Medulla oblongata (tissue), 1 donor: ENCODE measurements around the gene CAMKK1.

ENCODE experiments used
- DNase-seq: peaks from one replicate; pipeline ENCODE4 v3.0.0-alpha.2; 2015; ENCODE audit errors: extremely low spot score

CAMKK1 gene

DNA sequence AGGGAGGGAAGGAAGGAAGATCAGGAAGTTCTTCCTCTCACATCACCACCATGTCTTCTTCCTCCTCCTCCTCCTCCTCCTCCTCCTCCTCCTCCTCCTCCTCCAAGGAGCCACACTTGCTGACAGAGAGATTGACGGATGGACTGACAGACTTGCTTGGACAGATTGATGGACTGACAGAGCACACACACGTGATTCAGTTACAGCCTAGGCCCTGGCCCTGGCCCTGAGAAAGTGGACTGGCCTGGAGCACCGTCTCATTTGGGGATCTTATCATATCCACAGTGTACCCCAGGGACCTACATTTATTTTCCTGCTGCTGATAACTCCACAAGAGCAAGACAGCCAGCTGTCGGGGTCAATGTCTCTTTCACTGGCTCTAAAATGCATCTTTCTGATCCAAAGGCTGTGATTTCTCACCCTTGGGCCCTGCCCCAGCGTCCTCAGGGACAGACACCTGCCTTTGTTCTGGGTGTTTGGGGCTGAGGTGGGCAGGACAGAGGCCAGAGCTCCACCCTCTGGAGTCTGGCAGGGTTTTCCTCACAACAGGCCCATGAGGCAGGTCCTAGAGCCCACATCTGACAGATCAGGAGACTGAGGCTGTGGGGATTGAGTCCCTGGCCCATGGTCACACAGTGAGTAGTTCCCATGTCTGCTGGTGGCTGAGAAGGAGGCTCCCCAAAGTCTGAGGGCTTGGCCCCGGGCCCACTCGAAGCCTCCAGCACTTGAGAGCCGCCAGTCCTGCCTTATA lies 25.7 kb upstream of the CAMKK1 start:
- DNase-seq, result no peak

DNA sequence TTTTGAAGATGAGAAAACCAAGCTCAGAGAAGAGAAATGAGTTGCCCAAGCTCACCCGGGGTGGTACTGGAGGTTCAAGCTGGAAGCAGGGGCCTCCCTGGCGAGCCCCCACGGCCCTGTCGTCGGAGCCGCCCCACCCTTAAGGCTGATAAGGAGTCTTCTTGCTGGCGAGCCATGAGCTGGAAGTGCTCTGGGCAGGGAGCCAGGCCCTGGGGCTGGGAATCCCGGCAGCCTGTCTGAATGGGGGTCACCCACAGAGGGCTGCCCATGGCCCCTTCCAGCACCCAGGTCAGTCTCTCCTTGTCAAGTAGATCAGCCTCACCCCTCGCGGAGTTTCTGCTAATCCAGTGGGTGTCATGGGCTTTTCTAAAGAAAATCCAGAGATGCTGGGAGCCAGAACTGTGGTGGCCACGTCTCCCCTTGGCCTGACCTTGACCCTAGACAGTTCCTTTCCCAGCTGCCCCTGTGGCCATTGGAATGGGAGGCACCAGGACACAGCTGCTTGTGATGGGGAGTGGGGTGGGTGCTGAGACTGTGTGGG lies 24.6 kb upstream of the CAMKK1 start:
- no peak for DNase-seq

- DNase-seq, result no peak
Observed at GRCh38 chr17:3916825-3917224, 24.0 kb upstream of the CAMKK1 start.

DNA sequence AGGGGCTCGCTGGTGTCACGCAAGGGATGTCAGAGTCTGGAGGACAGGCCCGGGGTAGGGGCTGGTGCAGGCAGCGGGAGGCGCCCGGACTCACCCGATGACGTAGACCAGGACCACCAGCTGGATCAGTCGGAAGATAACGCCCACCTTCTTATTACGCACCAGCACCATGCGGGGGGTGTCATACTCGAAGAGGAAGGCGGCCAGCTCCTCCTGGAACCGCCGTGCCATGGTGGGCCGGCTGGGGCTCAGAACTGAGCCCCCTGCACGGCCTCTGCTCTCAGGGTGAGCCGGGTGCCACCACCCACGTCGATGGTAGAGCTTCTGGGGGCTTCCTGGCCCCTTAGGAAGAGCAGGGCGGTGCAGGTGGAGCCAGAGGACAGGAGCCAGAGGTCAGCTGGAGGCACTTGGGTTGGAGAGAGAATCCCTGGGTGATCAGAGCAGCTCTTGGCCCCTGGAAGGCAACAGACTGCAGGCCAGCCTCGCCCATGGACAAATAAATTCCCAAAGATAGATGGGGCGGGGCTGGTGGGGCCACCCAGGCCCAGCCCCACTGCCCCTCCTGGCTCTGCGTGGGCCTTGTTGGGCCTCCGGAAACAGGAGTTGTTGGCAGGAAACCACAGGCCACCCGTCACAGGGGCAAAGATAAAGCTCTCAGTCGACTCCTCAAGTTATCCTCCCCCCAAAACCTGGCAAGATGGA lies 23.3 kb upstream of the CAMKK1 start, which contains the start of gene P2RX1:
Gene P2RX1, minus strand, starts transcription at position 471 of the 702 bp plus-strand sequence. Its CDS starts 240 bp downstream, at position 231.
- DNase-seq, result peak; percentile 47

- DNase-seq, result no peak
Observed at GRCh38 chr17:3915581-3915994, 22.7 kb upstream of the CAMKK1 start.

GRCh38 chr17:3914312-3914670 lies 21.4 kb upstream of the CAMKK1 start:
- no peak for DNase-seq

- peak; percentile 79 for DNase-seq
Observed at GRCh38 chr17:3913531-3914311, 20.9 kb upstream of the CAMKK1 start.

DNA sequence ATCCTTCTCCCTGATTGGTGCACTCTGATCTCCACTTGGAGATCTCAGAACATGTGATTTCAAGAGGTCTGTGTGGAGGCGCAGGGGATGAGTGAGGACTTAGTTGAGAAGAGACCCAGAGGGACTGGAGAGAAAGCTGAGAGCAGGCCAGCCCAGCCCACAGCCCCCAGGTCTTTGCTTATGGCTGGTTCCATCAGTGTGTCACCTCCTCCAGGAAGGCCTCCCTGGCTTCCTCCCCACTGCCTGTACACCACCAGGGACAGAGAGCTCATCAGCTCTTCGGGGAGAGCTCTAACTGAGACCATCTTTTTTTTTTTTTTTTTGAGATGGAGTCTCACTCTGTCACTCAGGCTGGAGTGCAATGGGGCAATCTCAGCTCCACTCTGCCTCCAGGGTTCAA lies 20.0 kb upstream of the CAMKK1 start:
- DNase-seq, result no peak

- DNase-seq, result peak; percentile 20
Observed at GRCh38 chr17:3911271-3912053, 18.6 kb upstream of the CAMKK1 start.

DNA sequence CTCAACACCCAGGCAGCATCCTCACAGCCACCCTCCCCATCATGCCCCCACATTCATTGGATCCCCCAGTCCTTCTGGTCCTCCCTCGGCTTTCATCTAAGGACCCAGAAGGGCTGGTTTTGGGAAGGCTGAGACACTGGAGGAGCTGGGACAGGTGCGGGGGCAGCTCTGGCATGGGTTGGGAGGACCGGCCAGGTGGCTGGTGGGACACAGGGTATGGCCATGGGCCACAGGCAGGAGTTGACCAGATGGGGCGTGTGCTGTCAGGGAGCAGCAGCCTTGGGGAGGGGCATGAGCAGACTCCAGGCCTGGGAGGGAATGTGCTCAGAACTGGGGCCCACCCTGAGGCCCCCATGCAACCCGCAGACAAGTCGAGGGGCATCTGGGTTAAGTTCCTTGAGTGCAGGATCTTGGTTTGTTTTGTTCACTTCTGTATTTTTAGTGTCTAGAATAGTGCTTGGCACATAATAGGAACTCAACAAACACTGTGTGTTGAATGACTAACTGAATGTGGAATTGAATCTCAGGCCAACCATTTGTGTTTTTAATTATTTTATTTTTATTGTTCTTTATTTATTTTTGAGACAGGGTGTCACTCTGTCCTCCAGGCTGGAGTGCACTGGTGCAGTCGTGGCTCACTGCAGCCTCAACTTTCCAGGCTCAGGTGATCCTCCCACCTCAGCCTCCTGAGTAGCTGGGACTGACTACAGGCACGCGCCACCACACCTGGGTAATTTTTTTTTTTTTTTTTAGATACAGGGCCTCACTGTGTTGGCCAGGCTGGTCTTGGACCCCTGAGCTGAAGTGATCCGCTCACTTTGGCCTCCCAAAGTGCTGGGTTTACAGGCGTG lies 17.8 kb upstream of the CAMKK1 start:
- no peak for DNase-seq

- DNase-seq, result no peak
Observed at GRCh38 chr17:3909257-3909656, 16.4 kb upstream of the CAMKK1 start.

GRCh38 chr17:3907483-3908216 lies 14.8 kb upstream of the CAMKK1 start:
- no peak for DNase-seq

DNA sequence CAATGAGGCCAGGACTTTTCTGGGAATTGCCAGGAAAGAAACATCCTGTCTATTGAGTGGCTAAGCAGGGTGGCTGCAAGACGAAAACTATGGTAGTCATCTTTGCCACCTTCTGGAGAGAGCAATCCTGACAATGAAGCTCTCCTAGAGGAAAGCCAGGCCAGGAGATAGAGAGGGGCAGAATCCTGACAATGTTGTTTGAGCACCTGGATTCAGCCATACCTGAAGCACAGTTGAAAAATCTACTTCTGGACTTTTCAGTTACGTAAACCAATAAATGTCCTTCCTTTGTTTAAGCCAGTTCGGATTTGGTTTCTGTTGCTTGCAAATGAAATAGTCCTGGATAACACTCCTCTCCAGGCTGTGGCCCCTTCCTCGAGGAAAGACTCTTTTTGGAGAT lies 14.0 kb upstream of the CAMKK1 start:
- DNase-seq, result no peak

DNA sequence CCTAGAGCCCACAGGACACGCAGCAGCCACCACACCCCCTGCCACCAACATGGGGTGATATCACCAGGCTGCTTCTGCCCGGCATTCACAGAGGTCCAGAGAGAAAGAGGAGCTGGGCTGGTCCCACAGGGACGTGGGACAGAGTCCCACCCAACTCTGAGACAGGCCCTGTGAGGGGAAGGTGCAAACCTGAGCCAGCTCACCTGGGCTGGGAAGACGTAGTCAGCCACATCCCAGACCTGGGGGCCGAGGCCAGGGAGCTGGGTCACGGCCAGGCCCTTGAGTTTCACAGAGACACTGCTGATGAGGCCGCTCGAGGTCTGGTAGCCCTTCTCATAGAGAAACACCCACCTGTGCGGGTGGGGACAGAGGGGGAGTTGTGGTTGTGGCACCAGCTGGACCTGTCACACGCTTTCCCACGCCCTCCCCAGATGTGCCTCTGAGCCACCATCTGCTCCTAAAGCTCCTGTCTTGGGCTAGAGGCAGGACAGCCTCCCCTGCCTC lies 12.2 kb upstream of the CAMKK1 start:
- no peak for DNase-seq

DNA sequence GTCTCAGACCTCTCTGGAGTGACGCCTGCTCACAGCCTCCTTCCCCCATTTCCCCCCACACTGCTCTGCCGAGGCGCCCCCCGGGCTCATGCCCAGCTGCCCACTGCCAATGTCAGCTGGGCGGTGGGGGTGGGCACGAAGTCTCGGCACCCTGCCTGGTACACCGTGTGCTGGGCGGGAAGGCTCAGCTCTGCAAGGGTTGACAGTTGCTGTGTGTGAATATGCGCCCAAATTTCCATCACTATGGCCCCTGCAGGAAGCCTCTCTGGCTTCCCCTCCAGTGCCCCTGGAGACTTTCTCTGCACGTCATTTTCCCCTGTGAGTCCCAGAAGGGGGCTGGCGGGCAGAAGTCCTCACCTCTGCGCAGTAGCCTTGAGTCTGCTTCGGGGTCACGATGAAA lies 11.6 kb upstream of the CAMKK1 start:
- DNase-seq, result no peak

- no peak for DNase-seq
Observed at GRCh38 chr17:3903881-3904290, 11.0 kb upstream of the CAMKK1 start.

GRCh38 chr17:3903051-3903825 lies 10.4 kb upstream of the CAMKK1 start:
- no peak for DNase-seq

DNA sequence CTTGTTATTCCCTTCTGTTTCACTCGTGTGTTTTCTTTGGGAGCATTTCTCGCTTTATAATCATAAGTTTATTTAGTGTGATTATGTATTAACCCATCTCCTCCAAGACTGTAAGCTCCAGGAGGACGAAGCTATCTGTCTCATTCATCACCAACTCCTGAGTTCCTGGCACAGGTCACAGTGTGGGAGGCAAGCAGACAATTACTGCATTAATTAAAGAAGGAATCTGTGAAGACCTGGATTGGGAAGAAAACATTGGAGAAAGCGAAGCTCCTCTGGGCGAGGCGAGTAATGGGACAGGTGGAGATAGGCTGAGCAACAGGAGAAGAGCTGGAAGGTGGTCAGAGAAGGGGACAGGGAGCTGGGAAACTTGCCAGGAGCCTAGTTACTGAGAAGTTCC lies 7.8 kb upstream of the CAMKK1 start:
- no peak for DNase-seq

DNA sequence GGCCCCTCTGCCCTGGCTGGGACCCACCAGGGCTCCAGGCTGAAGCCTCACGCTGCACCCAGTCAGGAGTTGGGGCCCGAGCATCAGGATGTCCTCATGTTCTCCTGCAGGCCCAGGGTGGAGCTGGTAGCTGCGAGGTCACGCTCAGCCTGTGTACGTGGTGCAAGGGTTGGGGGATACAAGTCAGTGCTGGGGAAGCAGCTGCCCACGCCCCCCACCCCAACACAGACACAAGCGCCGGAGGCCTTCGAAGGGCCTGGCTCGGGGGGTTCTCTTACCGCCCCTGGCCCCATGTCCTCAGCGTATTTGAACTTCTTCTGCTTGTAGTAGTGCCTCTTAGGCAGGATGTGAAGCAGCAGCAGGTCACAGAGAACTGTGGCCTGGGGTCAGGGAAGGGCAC lies 4.9 kb upstream of the CAMKK1 start:
- DNase-seq, result no peak
